ENCODE results near the gene AFAP1.

AFAP1 gene

GRCh38 chr4:7775396-7775795 lies 164.3 kb downstream of the AFAP1 start:
- no peak for TF ChIP-seq CTCF (IDR thresholded peaks at IDR 0.05)
- no peaks in the 10 kb centered on the region for H3K4me1 ChIP-seq (ENCODE audit: control insufficient read depth in 1 of 2, insufficient read depth in 1 of 2, low read depth in 1 of 2, low read length in 1 of 2)
- no peak overlapping the region for H3K27ac ChIP-seq
- no peaks in the 10 kb centered on the region for H3K27me3 ChIP-seq
- H3K36me3 ChIP-seq, result peaks cover 59% of the 10 kb centered on the region
- H3K4me3 ChIP-seq (ENCODE audit: low read depth in 1 of 2, low read length in 1 of 2), result no peak overlapping the region
- no peaks in the 10 kb centered on the region for H3K9me3 ChIP-seq

- Histone ChIP-seq H3K9me3 (no peaks in the 10 kb centered on the region), H3K27me3 (no peaks in the 10 kb centered on the region), H3K36me3 (peaks cover 67% of the 10 kb centered on the region), H3K4me3 (ENCODE audit: low read depth in 1 of 2, low read length in 1 of 2) (no peak overlapping the region), H3K4me1 (ENCODE audit: control insufficient read depth in 1 of 2, insufficient read depth in 1 of 2, low read depth in 1 of 2, low read length in 1 of 2) (no peaks in the 10 kb centered on the region), H3K27ac (no peak overlapping the region)
- no peak for TF ChIP-seq CTCF (IDR thresholded peaks at IDR 0.05)
Measured at GRCh38 chr4:7774301-7775294, 165.1 kb downstream of the AFAP1 start.

- no peaks in the 10 kb centered on the region for H3K4me1 ChIP-seq (ENCODE audit: control insufficient read depth in 1 of 2, insufficient read depth in 1 of 2, low read depth in 1 of 2, low read length in 1 of 2)
- H3K27ac ChIP-seq, result no peak overlapping the region
- H3K4me3 ChIP-seq (ENCODE audit: low read depth in 1 of 2, low read length in 1 of 2), result no peak overlapping the region
- TF ChIP-seq CTCF (IDR thresholded peaks at IDR 0.05), result no peak
- no peaks in the 10 kb centered on the region for H3K27me3 ChIP-seq
- H3K36me3 ChIP-seq, result peaks cover 76% of the 10 kb centered on the region
- no peaks in the 10 kb centered on the region for H3K9me3 ChIP-seq
Measured at GRCh38 chr4:7773401-7774180, 166.1 kb downstream of the AFAP1 start.

GRCh38 chr4:7772711-7773385 lies 166.8 kb downstream of the AFAP1 start:
- Histone ChIP-seq H3K4me3 (ENCODE audit: low read depth in 1 of 2, low read length in 1 of 2) (no peak overlapping the region), H3K27ac (no peak overlapping the region), H3K27me3 (no peaks in the 10 kb centered on the region), H3K4me1 (ENCODE audit: control insufficient read depth in 1 of 2, insufficient read depth in 1 of 2, low read depth in 1 of 2, low read length in 1 of 2) (no peaks in the 10 kb centered on the region), H3K36me3 (peaks cover 76% of the 10 kb centered on the region), H3K9me3 (no peaks in the 10 kb centered on the region)
- TF ChIP-seq CTCF (IDR thresholded peaks at IDR 0.05), result no peak
